HFFc6 (cell line): ENCODE results near the gene CDH24. TPM values are rescaled to one million over a fixed set of nuclear protein-coding genes. Genes with fewer than 3 reads are reported as not detected.

Experiments used
- DNase-seq: peaks from one replicate; pipeline ENCODE4 v3.0.0-alpha.2; 2018
- H3K27ac Mint-ChIP-seq: 2 replicates; pipeline ENCODE4 v1.8.0; 2020; ENCODE audit warnings: mild to moderate bottlenecking, mixed read lengths
- H3K27me3 Mint-ChIP-seq: 2 replicates; pipeline ENCODE4 v1.8.0; 2021; ENCODE audit warnings: mild to moderate bottlenecking, moderate library complexity, mixed read lengths; ENCODE audit not compliant: insufficient read depth
- H3K36me3 Mint-ChIP-seq: 2 replicates; pipeline ENCODE4 v1.8.0; 2021; ENCODE audit warnings: low read depth, mixed read lengths
- H3K4me1 Mint-ChIP-seq: 2 replicates; pipeline ENCODE4 v1.8.0; 2020; ENCODE audit warnings: low read depth, mixed read lengths
- H3K4me3 Mint-ChIP-seq: 2 replicates; pipeline ENCODE4 v1.8.0; 2020; ENCODE audit warnings: mild to moderate bottlenecking, moderate library complexity, mixed read lengths
- H3K9me3 Mint-ChIP-seq: 2 replicates; pipeline ENCODE4 v1.8.0; 2020; ENCODE audit warnings: mild to moderate bottlenecking, mixed read lengths
- CTCF ChIP-seq: fragments of 200-600 bp; sonication (generic); IDR thresholded peaks from 2 replicates; pipeline ENCODE4 v1.5.0; 2021; ENCODE audit warnings: antibody characterized with exemption, mild to moderate bottlenecking
- total RNA-seq, 6 experiments: library from RNA; stranded (reverse); fragmentation: NEBNext Ultra II Directional; extraction: Animal tissue kit (Norgen Biotek cat#: 25700); gene quantifications; 2 replicates in 1 of 6; 3 replicates in 5 of 6; pipeline ENCODE4 v1.2.3, GENCODE V29; 2021

CDH24 gene
- total RNA-seq, 6 experiments from 2014 or later: 6.4 to 11.2 (median 8.3) TPM

GRCh38 chr14:23052671-23053070, 4.6 kb downstream of the CDH24 start:
- no peaks in the 10 kb centered on the region for H3K9me3 Mint-ChIP-seq
- TF ChIP-seq CTCF: no peak
- no peak overlapping the region for H3K27ac Mint-ChIP-seq
- H3K36me3 Mint-ChIP-seq: peaks cover under 1% of the 10 kb centered on the region; the same call in 1 of the 2 replicates
- peaks cover 18% of the 10 kb centered on the region for H3K4me1 Mint-ChIP-seq
- H3K27me3 Mint-ChIP-seq: peaks cover 5% of the 10 kb centered on the region
- H3K4me3 Mint-ChIP-seq: no peak overlapping the region
- DNase-seq: no peak

GRCh38 chr14:23052182-23052623, 5.1 kb downstream of the CDH24 start:
- Mint-ChIP-seq H3K4me3 (no peak overlapping the region), H3K27ac (no peak overlapping the region), H3K27me3 (peaks cover 5% of the 10 kb centered on the region), H3K36me3 (peaks cover 5% of the 10 kb centered on the region; the same call in 1 of the 2 replicates), H3K4me1 (peaks cover 18% of the 10 kb centered on the region), H3K9me3 (no peaks in the 10 kb centered on the region)
- TF ChIP-seq CTCF: no peak
- DNase-seq: no peak

- H3K36me3 Mint-ChIP-seq: peaks cover 5% of the 10 kb centered on the region; the same call in 1 of the 2 replicates
- H3K27ac Mint-ChIP-seq: no peak overlapping the region
- H3K9me3 Mint-ChIP-seq: no peaks in the 10 kb centered on the region
- H3K4me3 Mint-ChIP-seq: no peak overlapping the region
- peaks cover 10% of the 10 kb centered on the region for H3K4me1 Mint-ChIP-seq
- DNase-seq: no peak
- peaks cover 3% of the 10 kb centered on the region for H3K27me3 Mint-ChIP-seq
- no peak for TF ChIP-seq CTCF
Observed at GRCh38 chr14:23051141-23052057, 5.9 kb downstream of the CDH24 start.

GRCh38 chr14:23049011-23049410, 8.3 kb downstream of the CDH24 start:
- Mint-ChIP-seq H3K27me3 (peaks cover 3% of the 10 kb centered on the region), H3K4me1 (peaks cover 18% of the 10 kb centered on the region), H3K27ac (no peak overlapping the region), H3K4me3 (no peak overlapping the region), H3K9me3 (no peaks in the 10 kb centered on the region), H3K36me3 (peaks cover 5% of the 10 kb centered on the region; the same call in 1 of the 2 replicates)
- no peak for DNase-seq
- TF ChIP-seq CTCF: no peak

- H3K27me3 Mint-ChIP-seq: peaks cover 4% of the 10 kb centered on the region
- peaks cover 5% of the 10 kb centered on the region; the same call in 1 of the 2 replicates for H3K36me3 Mint-ChIP-seq
- peaks cover 18% of the 10 kb centered on the region for H3K4me1 Mint-ChIP-seq
- no peak overlapping the region for H3K27ac Mint-ChIP-seq
- no peak overlapping the region for H3K4me3 Mint-ChIP-seq
- H3K9me3 Mint-ChIP-seq: no peaks in the 10 kb centered on the region
- no peak for DNase-seq
- TF ChIP-seq CTCF: no peak
Observed at GRCh38 chr14:23047751-23048693, 9.3 kb downstream of the CDH24 start.
